ENCODE data around the gene HMCN2.

DNA sequence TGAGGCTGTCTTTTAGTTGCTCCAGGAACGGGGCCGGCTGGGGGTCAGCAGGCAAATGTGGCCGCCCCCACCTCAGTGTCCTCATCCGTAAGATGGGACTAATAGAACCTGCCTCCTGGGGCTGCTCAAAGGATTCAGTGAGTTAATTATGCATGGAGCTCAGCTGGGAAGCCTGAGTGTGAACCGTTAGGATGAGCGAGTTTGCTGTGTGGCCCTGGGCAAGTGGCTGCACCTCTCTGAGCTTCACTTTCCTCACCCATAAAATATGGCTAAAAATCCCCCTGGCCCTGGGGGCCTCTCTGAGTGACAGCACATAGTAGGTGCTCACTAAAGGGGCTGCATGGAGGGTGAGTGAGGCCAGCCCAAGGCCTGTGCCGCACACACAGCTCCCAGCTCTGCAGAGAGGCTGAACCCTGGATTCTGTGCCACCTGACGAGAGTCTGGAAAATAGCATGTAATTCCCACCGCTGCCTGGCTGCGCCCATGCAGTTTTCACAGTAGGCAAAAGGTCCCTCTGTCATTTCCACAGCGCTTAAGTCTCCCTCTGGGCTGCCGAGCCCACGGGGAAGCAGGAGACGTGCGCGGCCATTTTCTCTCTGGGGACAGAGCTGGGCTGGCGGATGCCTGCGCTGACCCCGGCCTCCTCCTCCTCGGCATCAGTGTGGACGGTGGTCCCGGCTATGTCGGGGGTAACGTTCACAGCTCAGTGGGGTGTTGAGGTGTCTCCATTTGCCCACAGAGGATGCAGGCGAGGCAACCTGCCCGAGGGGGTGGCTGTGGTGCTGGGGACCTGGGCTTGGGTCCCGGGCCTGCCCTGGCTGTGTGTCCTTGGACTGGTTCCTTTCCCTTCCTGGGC lies 197.4 kb downstream of the HMCN2 start:
- TF ChIP-seq, protein P1, sequence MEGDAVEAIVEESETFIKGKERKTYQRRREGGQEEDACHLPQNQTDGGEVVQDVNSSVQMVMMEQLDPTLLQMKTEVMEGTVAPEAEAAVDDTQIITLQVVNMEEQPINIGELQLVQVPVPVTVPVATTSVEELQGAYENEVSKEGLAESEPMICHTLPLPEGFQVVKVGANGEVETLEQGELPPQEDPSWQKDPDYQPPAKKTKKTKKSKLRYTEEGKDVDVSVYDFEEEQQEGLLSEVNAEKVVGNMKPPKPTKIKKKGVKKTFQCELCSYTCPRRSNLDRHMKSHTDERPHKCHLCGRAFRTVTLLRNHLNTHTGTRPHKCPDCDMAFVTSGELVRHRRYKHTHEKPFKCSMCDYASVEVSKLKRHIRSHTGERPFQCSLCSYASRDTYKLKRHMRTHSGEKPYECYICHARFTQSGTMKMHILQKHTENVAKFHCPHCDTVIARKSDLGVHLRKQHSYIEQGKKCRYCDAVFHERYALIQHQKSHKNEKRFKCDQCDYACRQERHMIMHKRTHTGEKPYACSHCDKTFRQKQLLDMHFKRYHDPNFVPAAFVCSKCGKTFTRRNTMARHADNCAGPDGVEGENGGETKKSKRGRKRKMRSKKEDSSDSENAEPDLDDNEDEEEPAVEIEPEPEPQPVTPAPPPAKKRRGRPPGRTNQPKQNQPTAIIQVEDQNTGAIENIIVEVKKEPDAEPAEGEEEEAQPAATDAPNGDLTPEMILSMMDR (IDR thresholded peaks at IDR 0.05): no peak
- no peak for TF ChIP-seq EZH2 (IDR thresholded peaks at IDR 0.05; ENCODE audit: borderline replicate concordance, insufficient read depth, low read depth, low read length, poor library complexity, severe bottlenecking)
